Type B pancreatic cell (in vitro differentiated cells): ENCODE data around the gene NR1D2. TPM values are rescaled to one million over a fixed set of nuclear protein-coding genes. Genes with fewer than 3 reads are reported as not detected.

ENCODE experiments used
- DNase-seq: peaks from one replicate; pipeline ENCODE4 v3.0.0; 2021; ENCODE audit warnings: mixed read lengths; ENCODE audit not compliant: unreplicated experiment; ENCODE audit errors: extremely low spot score
- H3K27ac Mint-ChIP-seq: 2 replicates; pipeline ENCODE4 v1.8.0; 2021; ENCODE audit warnings: mild to moderate bottlenecking, mixed read lengths
- H3K27me3 Mint-ChIP-seq: 2 replicates; pipeline ENCODE4 v1.8.0; 2021; ENCODE audit warnings: mixed read lengths
- H3K36me3 Mint-ChIP-seq: 2 replicates; pipeline ENCODE4 v1.8.0; 2021; ENCODE audit warnings: mixed read lengths
- H3K4me1 Mint-ChIP-seq: one replicate; pipeline ENCODE4 v1.8.0; 2021; ENCODE audit warnings: mixed read lengths; ENCODE audit not compliant: unreplicated experiment
- H3K4me3 Mint-ChIP-seq: 2 replicates; pipeline ENCODE4 v1.8.0; 2021; ENCODE audit warnings: mild to moderate bottlenecking, mixed read lengths
- H3K9me3 Mint-ChIP-seq: 2 replicates; pipeline ENCODE4 v1.8.0; 2021; ENCODE audit warnings: mixed read lengths
- total RNA-seq: library from RNA; stranded (reverse); gene quantifications from 2 replicates; pipeline ENCODE4 v1.2.1, GENCODE V29; 2021; ENCODE audit warnings: low replicate concordance
- TF ChIP-seq, protein P1 (sequence below): fragments of 200-600 bp; sonication (generic); conservative IDR thresholded peaks from 2 replicates; pipeline ENCODE4 v1.5.0; 2021; ENCODE audit warnings: antibody characterized with exemption, mild to moderate bottlenecking

The NR1D2 gene
- total RNA-seq, 1 donor from 2014 or later, result 20.6 TPM

DNA sequence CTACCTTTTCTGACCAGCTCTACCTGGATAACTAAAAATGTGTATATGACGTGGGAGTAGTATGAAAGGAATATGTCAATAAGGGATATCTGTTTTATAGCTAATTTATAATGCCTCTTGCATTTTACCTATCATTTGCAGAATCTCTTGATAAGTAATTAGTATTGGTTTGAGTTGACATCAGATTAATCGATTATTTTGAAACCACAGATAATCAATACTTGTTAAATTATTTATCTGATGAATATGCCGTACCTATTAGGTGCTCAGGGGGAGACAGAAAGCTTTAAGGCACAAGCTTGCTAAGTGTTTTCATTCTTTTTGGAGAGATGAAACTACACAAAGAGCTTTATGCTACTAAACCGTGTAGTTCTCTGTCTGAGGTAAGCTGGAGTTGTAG, 24.3 kb downstream of the NR1D2 start:
- TF ChIP-seq, protein P1, sequence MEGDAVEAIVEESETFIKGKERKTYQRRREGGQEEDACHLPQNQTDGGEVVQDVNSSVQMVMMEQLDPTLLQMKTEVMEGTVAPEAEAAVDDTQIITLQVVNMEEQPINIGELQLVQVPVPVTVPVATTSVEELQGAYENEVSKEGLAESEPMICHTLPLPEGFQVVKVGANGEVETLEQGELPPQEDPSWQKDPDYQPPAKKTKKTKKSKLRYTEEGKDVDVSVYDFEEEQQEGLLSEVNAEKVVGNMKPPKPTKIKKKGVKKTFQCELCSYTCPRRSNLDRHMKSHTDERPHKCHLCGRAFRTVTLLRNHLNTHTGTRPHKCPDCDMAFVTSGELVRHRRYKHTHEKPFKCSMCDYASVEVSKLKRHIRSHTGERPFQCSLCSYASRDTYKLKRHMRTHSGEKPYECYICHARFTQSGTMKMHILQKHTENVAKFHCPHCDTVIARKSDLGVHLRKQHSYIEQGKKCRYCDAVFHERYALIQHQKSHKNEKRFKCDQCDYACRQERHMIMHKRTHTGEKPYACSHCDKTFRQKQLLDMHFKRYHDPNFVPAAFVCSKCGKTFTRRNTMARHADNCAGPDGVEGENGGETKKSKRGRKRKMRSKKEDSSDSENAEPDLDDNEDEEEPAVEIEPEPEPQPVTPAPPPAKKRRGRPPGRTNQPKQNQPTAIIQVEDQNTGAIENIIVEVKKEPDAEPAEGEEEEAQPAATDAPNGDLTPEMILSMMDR, result no peak

DNA sequence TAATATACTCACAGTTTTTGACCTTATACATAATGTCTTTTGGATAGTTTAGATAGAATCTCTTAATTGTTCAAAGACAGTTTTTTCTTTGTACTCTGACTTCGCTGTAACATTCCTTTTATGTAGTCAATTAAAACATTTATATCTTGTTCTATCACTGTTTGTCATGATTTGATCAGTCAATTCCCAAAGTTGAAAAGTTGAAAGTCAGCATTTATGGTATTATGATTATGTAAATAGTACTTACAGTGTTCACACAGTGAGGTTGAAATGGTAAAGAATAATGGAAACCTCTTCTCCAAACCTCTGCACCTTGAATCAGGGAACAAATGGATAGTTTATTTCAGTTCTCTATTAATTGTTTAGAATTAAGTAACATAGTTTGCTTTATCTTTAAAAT, 26.6 kb downstream of the NR1D2 start:
- Mint-ChIP-seq H3K4me3 (no peak overlapping the region), H3K4me1 (no peaks in the 10 kb centered on the region), H3K9me3 (peaks cover 6% of the 10 kb centered on the region), H3K27ac (no peak overlapping the region), H3K27me3 (no peaks in the 10 kb centered on the region), H3K36me3 (peaks cover 36% of the 10 kb centered on the region)
- no peak for DNase-seq
- TF ChIP-seq, protein P1, result no peak

More for the DNA sequence above, 24.3 kb downstream of the NR1D2 start:
- Mint-ChIP-seq H3K27me3 (no peaks in the 10 kb centered on the region), H3K9me3 (no peaks in the 10 kb centered on the region), H3K4me1 (no peaks in the 10 kb centered on the region), H3K27ac (no peak overlapping the region), H3K36me3 (peaks cover 42% of the 10 kb centered on the region), H3K4me3 (no peak overlapping the region)
- DNase-seq, result no peak

DNA sequence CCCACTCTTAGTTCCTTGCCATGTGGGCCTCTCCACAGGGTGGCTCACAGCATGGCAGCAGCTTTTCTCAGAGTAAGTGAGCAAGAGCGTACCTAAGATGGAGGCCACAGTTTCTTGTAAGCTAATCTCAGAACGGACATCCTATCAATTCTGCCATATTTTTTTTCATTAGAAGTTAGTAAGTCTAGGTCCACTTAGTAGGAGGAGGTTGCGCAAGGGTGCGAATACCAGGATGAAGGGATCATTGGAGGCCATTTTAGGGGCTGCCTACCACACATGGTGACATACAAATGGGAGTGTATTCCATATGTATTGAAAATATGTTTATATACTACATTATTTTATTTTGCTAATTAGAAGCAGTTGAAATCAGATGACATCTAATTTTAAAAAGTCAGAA, 31.5 kb downstream of the NR1D2 start:
- TF ChIP-seq, protein P1, result no peak
- no peak overlapping the region for H3K27ac Mint-ChIP-seq
- no peak for DNase-seq
- H3K36me3 Mint-ChIP-seq, result peaks cover 23% of the 10 kb centered on the region
- peaks cover 6% of the 10 kb centered on the region for H3K9me3 Mint-ChIP-seq
- no peaks in the 10 kb centered on the region for H3K4me1 Mint-ChIP-seq
- no peak overlapping the region for H3K4me3 Mint-ChIP-seq
- no peaks in the 10 kb centered on the region for H3K27me3 Mint-ChIP-seq

DNA sequence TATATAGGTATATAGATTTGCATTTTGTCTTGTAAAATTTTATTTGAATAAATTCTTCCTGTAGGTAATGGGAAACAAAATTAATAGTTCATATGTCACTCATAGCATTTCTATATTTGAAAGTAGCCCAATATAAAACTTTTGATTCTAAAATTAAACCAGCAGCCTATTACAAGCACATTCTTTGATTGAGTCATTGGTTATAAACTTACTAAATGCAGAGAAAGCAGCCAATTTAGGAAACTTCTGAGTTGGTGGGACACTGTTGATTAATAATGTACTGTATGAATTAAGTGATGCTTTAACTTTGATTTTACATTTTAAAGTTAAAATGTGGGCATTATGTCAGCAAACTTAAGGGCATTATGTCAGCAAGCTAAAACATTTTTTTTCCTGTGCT, 34.5 kb downstream of the NR1D2 start:
- peaks cover 6% of the 10 kb centered on the region for H3K9me3 Mint-ChIP-seq
- peaks cover 16% of the 10 kb centered on the region for H3K36me3 Mint-ChIP-seq
- H3K27me3 Mint-ChIP-seq, result no peaks in the 10 kb centered on the region
- TF ChIP-seq, protein P1, result no peak
- H3K4me3 Mint-ChIP-seq, result no peak overlapping the region
- peaks cover 5% of the 10 kb centered on the region for H3K4me1 Mint-ChIP-seq
- no peak overlapping the region for H3K27ac Mint-ChIP-seq
- no peak for DNase-seq

DNA sequence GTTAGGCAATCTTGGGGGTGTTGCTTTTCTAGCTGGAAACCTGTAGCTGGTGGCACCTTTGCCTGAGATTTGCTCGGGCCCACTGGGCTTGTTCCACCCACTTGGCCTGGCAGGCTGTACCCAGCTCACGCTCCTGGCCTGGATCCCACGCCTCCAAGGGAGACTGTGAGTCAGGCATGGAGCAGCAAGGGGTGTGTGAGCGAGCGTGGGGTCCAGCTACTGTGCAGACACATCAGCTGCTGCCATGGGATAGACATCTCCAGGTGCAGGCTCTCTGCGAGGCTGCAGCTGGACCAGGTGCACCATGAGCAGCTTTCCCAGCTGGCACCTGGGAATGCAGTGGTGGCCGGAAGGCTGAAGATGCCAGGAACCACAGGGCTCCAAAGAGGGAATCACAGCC, 36.0 kb downstream of the NR1D2 start:
- Mint-ChIP-seq H3K27ac (no peak overlapping the region), H3K9me3 (peaks cover under 1% of the 10 kb centered on the region), H3K36me3 (peaks cover 10% of the 10 kb centered on the region), H3K4me1 (peaks cover 5% of the 10 kb centered on the region), H3K4me3 (no peak overlapping the region), H3K27me3 (no peaks in the 10 kb centered on the region)
- DNase-seq, result no peak
- TF ChIP-seq, protein P1, result no peak

DNA sequence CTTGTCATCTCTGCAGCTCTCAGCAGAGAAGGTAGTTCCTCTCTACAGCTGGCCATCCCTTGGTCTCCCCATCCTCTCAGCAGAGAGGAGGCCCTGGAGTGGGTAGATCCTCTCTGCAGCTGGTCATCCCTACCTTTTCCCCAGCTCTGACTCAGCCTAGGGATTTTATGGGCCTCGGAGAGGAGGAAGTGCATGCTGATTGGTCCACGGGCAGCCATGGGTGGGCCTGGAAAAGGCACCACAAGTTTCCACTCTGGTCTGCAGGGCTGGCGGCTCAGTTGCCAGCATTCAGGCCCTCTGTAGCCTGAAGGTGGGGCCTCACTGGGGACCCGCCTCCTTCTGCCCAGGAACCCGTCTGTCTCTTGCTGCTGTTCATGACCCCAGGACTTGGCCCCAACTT, 36.9 kb downstream of the NR1D2 start:
- DNase-seq, result no peak

More for the DNA sequence above, 36.9 kb downstream of the NR1D2 start:
- Mint-ChIP-seq H3K27ac (no peak overlapping the region), H3K9me3 (no peaks in the 10 kb centered on the region), H3K4me3 (no peak overlapping the region), H3K27me3 (no peaks in the 10 kb centered on the region), H3K36me3 (peaks cover 6% of the 10 kb centered on the region), H3K4me1 (peaks cover 5% of the 10 kb centered on the region)
- TF ChIP-seq, protein P1, result no peak
